ENCODE data around the gene GRID1.

GRCh38 chr10:86200867-86201266, 165.7 kb downstream of the GRID1 start:
- no peak for TF ChIP-seq POLR2AphosphoS5 (IDR thresholded peaks at IDR 0.05; ENCODE audit: borderline replicate concordance, low read depth, low read length)
- TF ChIP-seq EZH2 (IDR thresholded peaks at IDR 0.05) = no peak
